Loucy (cell line): ENCODE results near the gene TPM1.

ENCODE experiments used
- EZH2phosphoT487 ChIP-seq: fragments of 200-600 bp; IDR thresholded peaks from 2 replicates; pipeline ENCODE4 v1.6.1; 2018; ENCODE audit warnings: antibody characterized with exemption, mild to moderate bottlenecking, moderate library complexity, borderline replicate concordance
- TF ChIP-seq, protein P1 (sequence below): fragments of 200-600 bp; sonication (generic); conservative IDR thresholded peaks from 2 replicates; pipeline ENCODE4 v1.5.1; 2014; ENCODE audit warnings: mild to moderate bottlenecking, antibody characterized with exemption, low read length

DNA sequence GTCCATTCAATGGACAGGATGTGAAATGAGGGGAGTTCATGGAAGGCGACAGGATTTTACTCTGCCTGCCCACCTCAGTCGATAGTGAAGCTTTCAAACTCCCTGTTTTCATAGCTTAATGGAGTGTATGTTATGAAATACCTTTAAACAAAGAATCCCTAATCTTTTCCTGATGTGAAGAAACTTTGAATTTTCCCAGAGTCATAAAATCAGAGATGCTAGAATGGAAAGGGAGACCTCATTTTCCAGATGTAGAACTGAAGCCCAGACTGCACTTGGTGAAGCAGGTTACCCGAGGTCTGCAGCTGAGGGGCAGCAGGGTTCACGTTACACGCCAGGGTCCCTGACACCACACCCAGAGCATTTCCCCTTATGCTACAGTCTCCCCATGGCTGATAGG lies 44.4 kb downstream of the TPM1 start:
- TF ChIP-seq, protein P1, sequence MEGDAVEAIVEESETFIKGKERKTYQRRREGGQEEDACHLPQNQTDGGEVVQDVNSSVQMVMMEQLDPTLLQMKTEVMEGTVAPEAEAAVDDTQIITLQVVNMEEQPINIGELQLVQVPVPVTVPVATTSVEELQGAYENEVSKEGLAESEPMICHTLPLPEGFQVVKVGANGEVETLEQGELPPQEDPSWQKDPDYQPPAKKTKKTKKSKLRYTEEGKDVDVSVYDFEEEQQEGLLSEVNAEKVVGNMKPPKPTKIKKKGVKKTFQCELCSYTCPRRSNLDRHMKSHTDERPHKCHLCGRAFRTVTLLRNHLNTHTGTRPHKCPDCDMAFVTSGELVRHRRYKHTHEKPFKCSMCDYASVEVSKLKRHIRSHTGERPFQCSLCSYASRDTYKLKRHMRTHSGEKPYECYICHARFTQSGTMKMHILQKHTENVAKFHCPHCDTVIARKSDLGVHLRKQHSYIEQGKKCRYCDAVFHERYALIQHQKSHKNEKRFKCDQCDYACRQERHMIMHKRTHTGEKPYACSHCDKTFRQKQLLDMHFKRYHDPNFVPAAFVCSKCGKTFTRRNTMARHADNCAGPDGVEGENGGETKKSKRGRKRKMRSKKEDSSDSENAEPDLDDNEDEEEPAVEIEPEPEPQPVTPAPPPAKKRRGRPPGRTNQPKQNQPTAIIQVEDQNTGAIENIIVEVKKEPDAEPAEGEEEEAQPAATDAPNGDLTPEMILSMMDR: no peak
- TF ChIP-seq EZH2phosphoT487: no peak
